Stimulated activated CD8-positive, alpha-beta memory T cell treated with anti-CD3 and anti-CD28 coated beads, Interleukin-2, amount 100 ng/mL, for 48 hours (primary cell): ENCODE data around the gene PAH.

Source experiments
- DNase-seq, 2 donors: peaks; one replicate each; pipeline ENCODE4 v3.0.0-alpha.2; 2020; ENCODE audit warnings: low read depth in 2 of 2

The PAH gene

DNA sequence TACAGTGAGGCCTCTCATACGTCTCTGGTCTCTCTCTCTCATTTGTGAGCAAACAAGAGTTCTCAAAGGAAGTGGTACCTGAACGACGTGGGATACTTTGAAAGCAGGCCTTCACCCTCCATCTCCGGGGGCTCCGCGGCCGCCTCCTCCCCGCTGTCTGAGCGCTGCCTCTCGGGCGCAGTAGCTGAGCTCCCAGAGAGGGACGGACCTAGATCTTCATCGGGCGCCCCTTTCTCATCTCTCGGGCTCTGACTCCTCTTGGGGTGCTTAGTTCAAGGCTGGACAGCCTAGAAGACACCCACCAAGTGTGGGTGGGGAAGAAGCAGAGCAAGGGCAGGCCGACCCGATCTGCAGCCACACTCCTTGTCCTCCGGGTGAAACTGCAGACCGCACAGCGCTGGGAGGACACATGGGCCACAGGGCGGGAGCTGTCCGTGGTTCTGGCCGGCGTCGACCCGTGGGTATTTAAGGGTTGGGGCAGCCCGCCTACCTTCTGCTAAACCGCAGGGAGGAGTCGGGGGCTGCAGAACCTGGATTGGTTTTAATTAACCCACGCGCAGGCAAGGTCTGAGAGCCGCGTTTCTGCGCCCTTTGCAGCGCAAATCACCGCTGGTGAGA is 92.7 kb downstream of the PAH start:
- no peak for DNase-seq

DNA sequence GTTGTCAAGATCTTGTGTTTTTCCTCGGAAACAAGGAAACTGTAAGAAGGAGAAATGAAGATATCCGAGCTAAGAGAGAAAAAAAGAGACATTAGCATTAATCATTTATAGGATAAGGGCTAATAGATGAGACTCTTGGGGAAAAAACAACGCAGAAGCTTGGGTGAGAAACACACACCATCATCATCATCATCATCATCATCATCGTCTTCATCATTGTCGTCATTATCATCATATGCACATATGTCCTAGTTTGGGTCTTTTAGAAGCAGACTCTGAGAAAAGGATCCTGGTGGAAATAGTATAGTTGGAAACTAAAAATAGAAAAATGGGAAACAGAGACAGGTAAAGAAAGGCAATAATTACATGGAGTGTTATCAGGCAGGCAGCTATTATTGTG is 95.9 kb downstream of the PAH start:
- no peak for DNase-seq

DNA sequence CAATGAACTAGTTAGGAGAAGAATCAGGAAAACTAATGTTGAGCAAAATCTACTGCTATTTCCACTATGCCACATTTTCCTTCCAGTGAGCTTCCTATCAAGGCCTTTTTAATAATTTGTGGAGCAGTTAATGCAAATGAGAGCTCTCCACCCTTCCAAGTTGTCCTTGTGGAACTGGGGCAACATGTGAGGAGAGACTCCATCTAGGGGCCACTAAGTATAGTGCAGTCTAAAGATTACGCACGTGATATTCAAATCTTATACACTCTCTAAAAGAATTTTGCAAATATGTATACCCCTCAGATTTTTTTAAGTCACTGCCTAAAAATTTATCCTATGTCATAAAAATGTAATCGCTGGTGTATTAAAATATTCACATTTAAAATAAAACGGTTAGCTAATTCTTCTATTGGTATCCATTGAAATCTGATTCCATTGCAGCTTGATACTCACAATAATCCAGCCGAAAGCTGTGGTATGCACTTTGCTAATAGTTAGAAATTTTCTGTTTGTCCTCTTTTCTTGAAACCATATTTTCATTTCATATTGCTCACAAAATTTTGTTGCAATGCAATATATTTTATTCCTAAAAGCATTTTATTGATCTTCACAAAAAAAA is 100.1 kb downstream of the PAH start:
- no peak for DNase-seq

DNA sequence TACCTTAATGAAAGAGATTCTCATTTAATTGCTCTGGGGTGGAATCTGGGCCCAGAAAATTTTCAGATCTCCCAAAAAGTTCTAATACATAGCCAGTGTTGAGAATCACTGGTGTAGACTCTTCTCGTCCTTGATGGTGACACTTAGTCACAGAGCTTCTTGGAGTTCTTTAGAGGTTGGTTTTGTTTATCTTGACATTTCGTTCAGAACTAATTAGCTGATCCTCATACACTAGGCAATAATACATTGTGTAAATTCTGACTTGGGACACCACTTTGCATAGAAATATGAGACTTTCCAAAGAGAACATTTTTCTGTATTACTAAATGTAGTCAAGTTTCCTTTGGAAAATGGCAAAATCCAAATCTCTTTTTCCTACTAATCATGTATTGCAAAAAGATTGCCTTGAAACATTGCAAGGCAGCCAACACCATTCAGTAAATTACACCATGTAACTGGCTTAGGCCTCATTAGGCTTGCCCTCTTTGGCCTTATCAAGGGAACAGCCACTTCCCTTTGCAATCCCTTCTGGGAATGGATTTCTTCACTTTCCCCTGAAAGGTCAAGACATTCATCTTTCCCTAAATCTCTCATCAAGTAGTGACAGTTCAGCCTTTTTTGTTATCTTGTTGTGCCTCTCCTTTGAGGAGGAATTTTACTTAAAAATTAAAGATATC is 102.2 kb downstream of the PAH start:
- no peak for DNase-seq

DNA sequence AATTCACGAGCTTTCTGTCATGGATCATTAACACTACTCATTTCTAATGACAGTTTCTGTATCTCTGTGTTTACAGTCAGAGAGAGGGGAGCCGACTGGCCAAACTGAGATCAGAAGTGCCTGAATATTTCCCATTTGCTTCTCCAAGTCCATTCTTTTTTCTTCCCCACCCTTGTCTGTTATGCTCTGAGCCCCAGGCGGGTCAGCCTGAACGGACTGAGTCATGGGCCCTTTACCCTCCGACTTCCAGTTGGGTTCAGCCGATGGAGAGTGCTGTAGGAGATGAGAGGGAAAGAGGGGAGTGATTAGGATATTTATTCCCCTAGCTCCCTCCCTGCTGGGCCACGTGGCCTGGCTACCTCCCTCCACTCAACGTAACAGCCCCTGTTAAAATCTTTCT is 104.7 kb downstream of the PAH start:
- DNase-seq: no peak

DNA sequence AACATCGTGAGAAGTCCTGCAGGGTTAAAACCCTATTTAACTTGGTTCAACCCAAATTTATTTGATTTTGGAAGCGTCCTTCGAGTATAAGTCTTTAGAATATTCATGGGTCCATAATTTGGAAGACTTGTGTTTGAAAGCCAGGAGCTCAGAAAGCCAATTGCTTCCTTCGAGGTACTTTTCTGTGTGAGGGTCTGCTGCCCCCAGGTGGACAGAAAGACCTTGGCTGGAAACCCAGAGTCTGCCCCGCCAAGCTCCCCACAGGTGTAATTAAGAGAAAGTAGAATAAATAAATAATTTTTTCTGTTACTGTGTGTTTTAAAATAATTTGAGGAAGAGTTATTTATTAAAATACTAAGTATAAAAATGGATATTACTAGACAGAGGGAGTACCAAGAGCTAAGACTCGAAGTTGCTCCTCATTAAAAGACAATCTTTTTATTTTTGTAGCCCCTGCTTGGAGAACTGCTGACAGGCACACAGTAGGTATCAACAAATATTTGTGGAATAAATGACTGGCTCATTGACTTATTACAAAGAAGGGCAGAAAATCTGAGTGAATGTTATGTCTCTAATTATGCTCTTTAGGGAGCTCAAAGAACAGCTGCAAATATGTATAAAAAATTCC is 105.8 kb downstream of the PAH start:
- no peak for DNase-seq

DNA sequence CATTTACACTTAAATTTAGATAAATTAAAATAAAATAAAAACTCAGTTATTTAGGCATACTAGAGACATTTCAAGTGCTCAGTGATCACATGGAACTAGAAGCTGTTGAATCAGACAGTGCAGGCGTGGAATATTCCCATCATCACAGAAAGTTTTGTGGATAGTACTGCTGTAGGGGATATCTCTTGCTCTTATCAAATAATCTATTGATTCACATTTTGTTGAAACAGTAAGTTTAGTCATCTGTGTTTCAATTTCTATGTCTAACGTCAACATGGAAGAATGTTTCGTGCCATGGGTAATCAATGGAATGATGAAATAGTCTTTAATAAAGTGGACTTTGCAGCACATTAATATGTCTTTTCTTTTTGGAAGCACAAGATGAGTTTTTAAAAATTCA is 108.6 kb downstream of the PAH start:
- DNase-seq: no peak

DNA sequence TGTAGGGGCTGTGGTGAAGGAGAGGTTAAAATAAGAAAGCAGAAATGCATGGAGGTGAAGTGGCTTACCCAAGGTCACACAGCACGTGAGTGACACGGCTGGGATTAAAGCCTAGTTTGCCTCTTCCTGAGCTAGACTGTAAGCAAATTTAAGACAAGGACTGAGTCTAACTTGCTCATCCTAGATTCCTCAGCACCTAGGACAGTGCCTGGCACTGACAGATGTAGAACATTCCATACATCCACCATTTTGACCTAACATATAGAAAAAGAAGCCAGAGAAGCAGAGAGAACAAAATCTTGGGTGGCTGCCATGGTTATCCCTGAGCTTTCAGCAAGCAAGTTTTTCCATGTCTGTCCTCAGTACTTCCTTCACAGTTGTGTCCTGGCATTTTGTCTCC is 110.5 kb downstream of the PAH start:
- no peak for DNase-seq

DNA sequence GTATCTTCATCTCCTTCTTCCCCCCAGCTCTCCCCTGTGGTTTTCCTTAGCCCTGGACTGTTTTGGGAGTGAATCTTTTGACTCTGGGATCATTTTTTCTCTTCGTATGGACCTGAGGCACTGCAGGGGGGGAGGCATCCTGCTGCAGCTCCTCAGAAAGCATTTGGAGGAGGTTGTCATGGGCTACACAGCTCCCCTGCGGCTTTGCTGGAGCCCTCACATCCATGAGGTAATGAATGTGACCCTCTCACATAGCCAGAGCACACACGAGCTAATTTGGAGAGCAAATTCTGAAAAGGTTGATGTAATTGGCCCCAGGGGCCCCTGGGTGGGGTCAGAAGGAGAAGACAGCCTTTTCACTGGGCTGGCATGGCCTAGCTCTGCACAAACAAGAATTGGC is 110.9 kb downstream of the PAH start:
- DNase-seq: no peak

DNA sequence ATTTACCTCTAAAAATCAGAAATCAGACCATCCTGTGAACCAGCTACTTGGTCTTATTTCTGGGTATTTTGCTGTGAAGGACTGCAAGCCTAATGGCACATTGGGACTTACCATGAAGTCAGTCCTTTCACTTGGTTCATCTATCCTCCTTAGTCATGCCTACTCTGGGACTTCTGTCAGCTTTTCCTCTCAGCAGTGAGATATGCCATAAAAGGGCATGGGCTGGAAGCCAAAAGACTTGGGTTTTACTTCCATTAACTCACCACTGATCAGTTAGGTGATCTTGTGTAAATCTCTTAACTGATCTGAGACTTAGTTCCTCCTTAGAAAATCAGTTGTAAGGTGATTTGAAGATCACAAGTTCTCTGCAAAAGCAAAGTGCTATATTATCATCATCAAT is 116.5 kb downstream of the PAH start:
- no peak for DNase-seq

DNA sequence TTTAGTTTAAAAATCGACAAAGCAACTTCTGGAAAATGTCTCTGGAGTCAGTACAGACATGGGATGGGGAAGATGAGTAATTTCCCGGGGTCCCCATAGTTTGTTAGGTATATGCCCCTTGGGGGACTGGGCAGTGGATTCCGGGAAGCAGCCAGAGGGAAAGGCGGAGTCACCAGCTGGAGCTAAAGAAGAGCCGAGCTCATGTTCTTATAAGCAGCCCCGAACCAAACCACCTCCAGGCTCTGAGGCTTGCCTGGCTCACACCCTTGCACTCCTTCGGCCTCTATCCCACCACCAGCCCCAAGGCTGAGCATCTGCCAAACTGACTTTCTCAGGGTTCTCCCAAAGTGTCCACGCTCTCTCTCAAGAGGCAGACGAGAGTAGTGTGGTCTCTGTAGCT is 117.8 kb downstream of the PAH start:
- no peak for DNase-seq

DNA sequence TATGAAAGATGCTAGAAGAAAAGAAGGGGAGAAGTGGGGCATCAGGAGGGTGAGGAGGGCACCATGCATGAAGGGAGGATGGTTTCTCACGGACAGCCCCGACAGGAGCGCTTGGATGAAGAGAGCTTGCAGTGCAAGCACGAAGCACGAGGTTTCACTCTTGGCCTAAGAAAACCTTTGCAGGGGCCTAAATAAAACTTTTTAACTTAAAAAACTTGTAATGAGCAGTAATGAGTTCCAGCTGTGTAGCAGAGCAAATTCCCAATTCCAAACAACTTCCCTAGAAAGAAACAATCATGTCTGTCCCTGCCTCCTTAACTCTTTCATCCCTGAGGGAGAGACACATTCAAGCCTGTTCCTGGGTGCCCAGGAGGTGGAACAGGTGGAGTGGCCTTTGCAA is 119.5 kb downstream of the PAH start:
- DNase-seq: no peak

DNA sequence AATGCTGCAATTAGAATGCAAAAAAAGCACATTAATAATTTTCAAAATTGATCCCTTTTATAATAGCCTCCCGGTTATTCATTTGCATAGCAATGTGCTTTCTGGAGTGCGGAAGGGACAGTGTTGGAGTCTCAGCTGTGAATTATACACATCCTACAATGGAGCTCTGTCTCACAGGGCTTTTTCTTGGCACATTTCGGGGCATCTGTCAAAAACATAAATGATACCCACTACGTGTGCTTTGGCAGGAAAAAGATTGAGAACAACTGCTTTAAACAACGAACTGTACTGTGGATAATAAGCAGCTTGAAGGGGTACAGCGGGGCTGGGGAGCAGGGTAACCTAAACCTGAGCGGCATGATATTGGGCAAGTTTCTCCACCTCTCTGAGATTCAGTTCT is 123.1 kb downstream of the PAH start:
- no peak for DNase-seq
